Measurements from ENCODE around the gene POLR2A. TPM values are rescaled to one million over a fixed set of nuclear protein-coding genes. Genes with fewer than 3 reads are reported as not detected.

POLR2A gene
- total RNA-seq, 4 donors from 2014 or later, result 29.5 to 66.4 (median 46.9) TPM

- no peak for DNase-seq (ENCODE audit: extremely low spot score)
- Histone ChIP-seq H3K27me3 (no peaks in the 10 kb centered on the region), H3K9me3 (no peaks in the 10 kb centered on the region), H3K36me3 (no peaks in the 10 kb centered on the region), H3K4me3 (no peak overlapping the region), H3K27ac (replicated peaks in 1 of 4) (no peak overlapping the region), H3K4me1 (no peaks in the 10 kb centered on the region)
- intact Hi-C loops (cut with DNase I), result no loop called here
- TF ChIP-seq POLR2A (IDR thresholded peaks at IDR 0.05; ENCODE audit: low read depth) (no peak), EP300 (IDR thresholded peaks at IDR 0.05) (no peak), CTCF (IDR thresholded peaks at IDR 0.05) (no peak), POLR2AphosphoS5 (IDR thresholded peaks at IDR 0.05) (no peak)
Measured at GRCh38 chr17:7528842-7529241, 44.7 kb downstream of the POLR2A start.

GRCh38 chr17:7530023-7530900 lies 46.1 kb downstream of the POLR2A start:
- no peaks in the 10 kb centered on the region for H3K4me1 ChIP-seq
- WGBS, result 88% methylated on average over 6 of the region's 6 CpGs
- H3K27ac ChIP-seq (replicated peaks in 1 of 4), result no peak overlapping the region
- H3K36me3 ChIP-seq, result no peaks in the 10 kb centered on the region
- H3K4me3 ChIP-seq, result no peak overlapping the region
- TF ChIP-seq CTCF (IDR thresholded peaks at IDR 0.05) (no peak), EP300 (IDR thresholded peaks at IDR 0.05) (no peak), POLR2A (IDR thresholded peaks at IDR 0.05; ENCODE audit: low read depth) (no peak), POLR2AphosphoS5 (IDR thresholded peaks at IDR 0.05) (no peak)
- DNase-seq (ENCODE audit: extremely low spot score), result no peak
- intact Hi-C loops (cut with DNase I), result no loop called here
- no peaks in the 10 kb centered on the region for H3K9me3 ChIP-seq
- H3K27me3 ChIP-seq, result no peaks in the 10 kb centered on the region

GRCh38 chr17:7538050-7538449 lies 53.9 kb downstream of the POLR2A start:
- no peak overlapping the region for H3K27ac ChIP-seq (replicated peaks in 1 of 4)
- no peaks in the 10 kb centered on the region for H3K36me3 ChIP-seq
- H3K4me3 ChIP-seq, result no peak overlapping the region
- no peaks in the 10 kb centered on the region for H3K27me3 ChIP-seq
- no peaks in the 10 kb centered on the region for H3K4me1 ChIP-seq
- no peak for DNase-seq (ENCODE audit: extremely low spot score)
- H3K9me3 ChIP-seq, result peaks cover 0 to 10% (median 4%) of the 10 kb centered on the region in 4 donors
- TF ChIP-seq POLR2A (IDR thresholded peaks at IDR 0.05; ENCODE audit: low read depth) (no peak), CTCF (IDR thresholded peaks at IDR 0.05) (no peak), POLR2AphosphoS5 (IDR thresholded peaks at IDR 0.05) (no peak), EP300 (IDR thresholded peaks at IDR 0.05) (no peak)
- WGBS, result 63% methylated on average over 3 of the region's 3 CpGs
- intact Hi-C loops (cut with DNase I), result no loop called here

GRCh38 chr17:7538891-7539545 lies 54.9 kb downstream of the POLR2A start:
- intact Hi-C loops (cut with DNase I), result no loop called here
- no peak for TF ChIP-seq EP300 (IDR thresholded peaks at IDR 0.05)
- TF ChIP-seq POLR2A (IDR thresholded peaks at IDR 0.05; ENCODE audit: low read depth), result no peak
- no peak for TF ChIP-seq CTCF (IDR thresholded peaks at IDR 0.05)
- H3K4me3 ChIP-seq, result no peak overlapping the region
- H3K4me1 ChIP-seq, result no peaks in the 10 kb centered on the region
- H3K27me3 ChIP-seq, result no peaks in the 10 kb centered on the region
- DNase-seq (ENCODE audit: extremely low spot score), result no peak
- H3K36me3 ChIP-seq, result no peaks in the 10 kb centered on the region
- WGBS, result 69% methylated on average over 9 of the region's 11 CpGs
- peaks cover 0 to 10% (median 4%) of the 10 kb centered on the region in 4 donors for H3K9me3 ChIP-seq
- no peak overlapping the region for H3K27ac ChIP-seq (replicated peaks in 1 of 4)
